T47D (cell line): ENCODE data around the gene CHST11.

Experiments used
- DNase-seq, 2 experiments: peaks; one replicate each; pipeline versions ENCODE4 v3.0.0 to v3.0.0-alpha.2; 2011 to 2012; ENCODE audit warnings: low read depth in 1 of 2, low spot score in 1 of 2
- JUND ChIP-seq: IDR thresholded peaks from 2 replicates; pipeline ENCODE4 v1.6.1; 2012; ENCODE audit warnings: low read depth
- in situ Hi-C: cut with HindIII; loops from 2 replicates; pipeline ENCODE4 v1.10.0; 2016; ENCODE audit warnings: low sequenced_read_pairs, low pct_unique_long_range_greater_than_20kb

The CHST11 gene

DNA sequence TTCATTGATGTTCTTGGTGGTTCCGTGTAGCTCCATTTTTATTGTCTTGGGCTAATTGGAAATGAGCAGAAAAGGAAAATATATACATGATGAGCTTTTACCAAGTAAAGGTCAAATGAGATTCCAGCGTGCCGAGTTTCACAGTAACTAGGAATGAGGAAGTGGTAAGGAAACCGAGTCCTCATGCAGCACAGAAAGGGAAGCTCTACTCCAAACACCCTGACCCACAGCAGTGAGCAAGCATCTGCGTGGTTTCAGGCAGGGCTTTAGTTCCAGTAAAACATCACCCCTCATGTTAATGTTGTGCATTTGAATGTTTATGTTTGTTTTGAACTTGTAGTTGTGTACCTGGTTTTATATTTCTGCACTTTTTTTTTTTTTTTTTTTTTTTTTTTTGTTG, 293.3 kb downstream of the CHST11 start:
- in situ Hi-C loops = no loop called here
- DNase-seq = peak; percentile 19 to 47
- no peak for TF ChIP-seq JUND

DNA sequence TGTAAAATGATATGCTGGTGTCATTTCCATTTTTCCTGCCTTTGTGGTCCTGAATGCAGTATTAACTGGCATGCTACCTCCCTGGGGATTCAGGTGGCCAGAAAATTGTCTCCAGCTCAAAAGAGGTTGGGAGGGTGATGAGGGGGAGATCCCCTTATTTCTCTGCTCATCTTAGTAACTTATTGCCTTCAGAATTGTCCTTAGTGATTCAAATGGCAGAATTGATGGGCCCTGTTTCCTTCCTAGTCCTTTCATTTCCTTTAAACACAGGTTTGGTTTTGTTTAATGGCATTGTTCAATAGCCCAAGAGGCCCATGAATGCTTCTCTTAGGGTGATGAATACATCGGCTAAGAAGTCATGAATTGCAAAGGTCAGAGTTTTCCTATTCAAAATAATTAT, 294.4 kb downstream of the CHST11 start:
- TF ChIP-seq JUND = no peak
- no peak for DNase-seq
- in situ Hi-C loops = no loop called here

DNA sequence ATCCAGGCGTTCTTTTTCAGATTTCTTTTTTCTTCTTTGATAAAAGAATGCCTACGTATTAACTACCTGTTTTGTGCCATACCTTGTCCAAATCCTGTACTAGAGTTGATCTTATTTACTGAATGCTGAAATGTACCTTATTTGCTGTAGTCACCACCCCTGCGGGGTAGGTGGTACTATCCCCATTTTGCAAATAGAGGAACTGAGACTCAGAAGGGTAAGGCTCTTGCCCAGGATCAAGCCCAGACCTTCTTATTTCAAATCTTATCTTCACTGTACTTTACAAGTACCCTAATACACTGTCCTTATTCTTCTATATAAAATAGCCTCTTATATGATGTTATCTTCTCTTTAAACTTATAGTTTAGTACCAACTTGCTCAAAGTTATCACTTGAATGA, 294.8 kb downstream of the CHST11 start:
- no peak for TF ChIP-seq JUND
- in situ Hi-C loops = no loop called here
- no peak for DNase-seq

DNA sequence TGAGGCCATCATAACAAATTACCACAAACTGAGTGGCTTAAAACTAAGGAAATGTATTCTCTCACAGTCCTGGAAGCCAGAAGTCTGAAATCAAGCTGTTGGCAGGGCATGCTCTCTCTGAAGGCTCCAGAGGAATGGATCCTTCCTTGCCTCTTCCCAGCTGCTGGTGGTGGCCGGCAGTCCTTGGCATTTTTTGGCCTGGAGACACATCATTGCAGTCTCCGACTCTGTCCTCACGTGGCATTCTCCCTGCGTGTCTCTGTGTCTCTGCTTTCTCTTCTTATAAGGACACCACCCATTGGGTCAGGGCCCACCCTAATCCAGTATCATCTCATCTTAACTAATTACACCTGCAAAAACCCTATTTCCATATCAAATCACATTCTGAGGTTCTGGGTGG, 295.3 kb downstream of the CHST11 start:
- in situ Hi-C loops = no loop called here
- TF ChIP-seq JUND = no peak
- no peak for DNase-seq

DNA sequence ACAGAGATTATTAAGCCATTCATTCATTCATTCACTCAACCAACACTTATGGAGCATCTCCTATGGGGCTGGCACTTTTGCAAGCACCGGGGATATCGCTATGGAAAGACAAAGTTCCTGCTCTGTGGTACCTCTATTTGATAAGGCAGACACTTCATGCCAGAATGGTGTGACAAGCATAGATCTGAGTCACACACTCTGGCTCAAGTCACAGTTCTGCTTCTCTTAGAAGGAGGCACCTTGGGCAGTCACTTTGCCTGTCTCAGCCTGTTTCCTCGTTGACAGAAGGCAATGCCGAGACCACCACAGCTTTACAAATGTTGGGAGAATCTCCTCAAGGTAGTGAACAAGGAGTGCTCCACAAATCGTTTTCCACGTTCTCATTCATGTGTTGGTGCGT, 296.1 kb downstream of the CHST11 start:
- no peak for TF ChIP-seq JUND
- DNase-seq = no peak
- in situ Hi-C loops = no loop called here

DNA sequence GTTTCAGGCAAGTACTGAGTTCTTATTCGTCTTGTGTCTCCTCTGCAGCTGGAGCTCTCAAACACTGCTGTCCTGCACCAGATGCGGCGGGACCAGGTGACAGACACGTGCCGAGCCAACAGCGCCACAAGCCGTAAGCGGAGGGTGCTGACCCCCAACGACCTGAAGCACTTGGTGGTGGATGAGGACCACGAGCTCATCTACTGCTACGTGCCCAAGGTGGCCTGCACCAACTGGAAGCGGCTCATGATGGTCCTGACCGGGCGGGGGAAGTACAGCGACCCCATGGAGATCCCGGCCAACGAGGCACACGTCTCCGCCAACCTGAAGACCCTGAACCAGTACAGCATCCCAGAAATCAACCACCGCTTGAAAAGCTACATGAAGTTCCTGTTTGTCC, 300.2 kb downstream of the CHST11 start:
- no peak for DNase-seq
- no peak for TF ChIP-seq JUND
- in situ Hi-C loops = no loop called here

DNA sequence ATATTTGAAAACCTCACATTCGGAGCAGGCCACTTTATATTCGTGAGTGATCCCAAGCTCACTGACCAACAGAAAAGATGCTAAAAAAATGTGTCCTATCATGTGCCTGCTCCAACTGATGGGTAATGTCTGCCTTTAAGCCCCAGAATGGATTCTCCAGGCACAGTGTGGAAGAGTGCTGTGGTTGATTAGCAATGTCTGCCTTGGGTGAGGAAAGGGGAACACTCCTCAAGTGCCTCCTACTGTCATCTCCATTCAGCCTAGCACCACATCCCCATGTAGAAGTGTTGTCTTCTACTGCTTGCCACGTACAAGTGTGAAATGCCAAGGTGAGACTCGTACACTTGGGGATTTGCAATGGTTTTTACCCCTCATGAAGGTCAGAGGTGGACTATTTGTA, 302.0 kb downstream of the CHST11 start:
- in situ Hi-C loops = no loop called here
- no peak for DNase-seq
- TF ChIP-seq JUND = no peak

DNA sequence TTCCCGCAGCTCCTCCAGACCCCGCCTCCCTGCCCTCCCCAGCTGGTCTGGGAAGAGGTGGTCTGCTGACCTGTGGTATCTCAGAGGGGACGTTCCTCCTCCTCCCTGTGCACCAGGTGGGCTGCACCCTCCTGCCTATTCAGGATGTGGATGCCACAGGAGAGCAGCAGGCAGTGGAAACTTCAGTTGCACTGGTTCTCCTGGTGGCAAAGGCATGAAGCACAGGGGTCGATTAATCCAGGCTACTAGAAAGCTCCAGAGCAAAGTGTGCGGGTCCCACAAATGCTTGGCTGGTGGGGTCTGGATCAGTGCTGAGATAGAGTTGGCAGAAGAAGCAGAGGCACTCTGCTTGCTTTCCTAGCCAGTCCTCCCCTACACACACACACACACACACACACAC, 304.3 kb downstream of the CHST11 start:
- in situ Hi-C loops = no loop called here
- no peak for DNase-seq
- no peak for TF ChIP-seq JUND

DNA sequence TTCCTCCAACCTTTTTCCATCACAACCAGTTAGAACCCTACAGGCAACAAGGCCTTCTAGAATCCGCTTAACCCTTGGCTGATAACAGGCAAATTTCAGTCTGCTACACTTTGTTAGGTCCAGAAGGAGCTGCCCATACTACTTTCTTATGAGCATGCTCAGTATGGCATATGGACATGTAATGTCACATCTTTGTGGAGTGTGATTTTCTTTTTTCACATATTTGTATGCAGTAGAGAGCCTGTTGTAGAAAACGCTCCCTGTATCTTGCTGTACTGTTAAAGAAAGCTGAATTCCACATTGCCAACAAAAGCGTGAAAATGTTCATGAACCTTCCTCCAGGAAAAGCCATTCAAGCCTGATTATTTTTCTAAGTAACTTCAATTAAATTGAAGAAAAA, 304.9 kb downstream of the CHST11 start:
- in situ Hi-C loops = no loop called here
- TF ChIP-seq JUND = no peak
- DNase-seq = no peak

DNA sequence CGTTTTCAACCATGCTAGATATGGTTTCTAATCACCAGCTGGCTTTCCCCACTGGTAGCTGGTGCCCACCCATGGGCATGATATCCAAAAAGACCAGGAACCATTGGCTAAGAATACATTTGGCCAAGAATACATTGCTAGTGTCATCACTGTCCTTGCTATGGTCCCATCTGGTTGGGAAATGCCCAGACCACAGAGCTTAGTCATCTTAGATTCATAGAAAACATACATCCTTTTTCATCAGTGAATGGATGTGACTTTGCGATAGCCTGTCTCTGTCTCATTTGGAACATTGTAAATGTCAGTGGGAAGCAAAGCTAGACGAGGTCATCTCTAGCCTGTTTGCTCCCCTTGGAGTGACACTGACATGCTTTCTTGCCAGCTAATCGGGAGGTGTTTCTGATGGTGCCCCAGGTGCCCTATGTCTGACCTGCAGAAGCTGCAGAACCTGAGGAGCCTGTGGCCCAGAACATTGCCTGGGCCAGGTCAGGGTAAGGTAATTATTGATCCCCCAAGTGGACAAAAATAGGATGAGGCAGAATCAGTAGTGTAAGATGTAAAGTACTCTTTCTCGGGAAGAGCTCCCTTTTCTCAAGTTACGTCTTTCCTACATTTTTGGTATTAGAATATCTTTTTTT, 306.5 kb downstream of the CHST11 start:
- no peak for TF ChIP-seq JUND
- no peak for DNase-seq
- in situ Hi-C loops = no loop called here

DNA sequence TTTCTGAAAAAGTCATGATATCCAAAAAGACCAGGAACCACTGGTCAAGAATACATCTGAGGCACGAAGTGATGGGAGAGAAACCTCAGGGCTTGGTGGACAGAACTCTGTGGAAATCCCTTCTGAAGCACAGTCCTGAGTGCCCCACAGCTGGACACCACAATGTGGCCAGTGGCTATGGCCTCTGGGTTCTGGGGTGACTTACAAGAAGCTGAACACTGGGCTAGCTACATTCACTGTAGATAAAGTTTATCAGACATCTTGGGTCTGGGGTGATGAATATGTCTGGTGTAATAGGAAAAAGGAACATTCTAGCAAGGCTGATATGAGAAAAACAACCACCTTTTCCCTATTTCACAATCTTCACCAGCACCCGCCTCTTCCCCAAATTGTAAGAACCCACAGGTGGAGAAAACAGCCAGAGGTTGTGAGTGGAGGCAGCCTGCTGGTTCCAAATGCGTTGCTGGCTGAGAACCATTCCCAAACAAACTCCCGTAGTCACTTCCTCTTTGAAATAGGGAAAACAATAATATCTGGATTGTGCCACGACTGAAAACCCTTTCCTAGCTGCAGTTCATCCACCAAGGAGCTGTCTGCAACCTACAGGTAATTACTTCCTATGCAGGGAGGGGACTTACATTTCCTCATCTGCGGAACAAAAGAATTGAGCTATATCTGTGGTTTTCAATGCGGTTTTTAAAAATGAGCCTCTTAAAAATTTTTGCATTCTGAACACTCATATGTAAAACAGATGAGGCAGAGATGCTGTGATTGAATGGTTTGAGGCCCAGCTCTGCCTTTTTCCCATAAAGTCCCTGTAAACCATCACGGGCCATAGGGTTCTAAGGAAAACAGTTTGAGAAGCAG, 307.7 kb downstream of the CHST11 start:
- TF ChIP-seq JUND = no peak
- DNase-seq = no peak
- in situ Hi-C loops = no loop called here

DNA sequence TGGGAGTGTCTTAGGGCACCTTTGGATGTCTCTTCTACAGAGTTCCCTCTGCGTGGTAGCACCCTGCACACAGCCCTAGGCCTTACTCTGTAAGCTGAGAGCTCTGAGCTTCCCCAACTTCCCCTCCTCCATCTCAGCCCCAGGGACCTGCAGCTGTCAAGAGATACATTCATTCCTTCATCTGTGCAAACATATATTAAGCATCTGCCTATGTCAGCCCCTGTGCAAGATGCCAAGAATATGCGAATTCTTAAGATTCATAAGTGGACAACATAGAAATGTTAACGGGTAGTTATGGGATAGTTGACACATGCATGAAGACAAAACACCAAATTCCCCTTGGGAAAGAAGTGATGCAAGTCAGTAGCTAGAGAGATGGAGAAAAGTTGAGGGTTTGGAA, 310.5 kb downstream of the CHST11 start:
- in situ Hi-C loops = no loop called here
- no peak for TF ChIP-seq JUND
- DNase-seq = no peak

DNA sequence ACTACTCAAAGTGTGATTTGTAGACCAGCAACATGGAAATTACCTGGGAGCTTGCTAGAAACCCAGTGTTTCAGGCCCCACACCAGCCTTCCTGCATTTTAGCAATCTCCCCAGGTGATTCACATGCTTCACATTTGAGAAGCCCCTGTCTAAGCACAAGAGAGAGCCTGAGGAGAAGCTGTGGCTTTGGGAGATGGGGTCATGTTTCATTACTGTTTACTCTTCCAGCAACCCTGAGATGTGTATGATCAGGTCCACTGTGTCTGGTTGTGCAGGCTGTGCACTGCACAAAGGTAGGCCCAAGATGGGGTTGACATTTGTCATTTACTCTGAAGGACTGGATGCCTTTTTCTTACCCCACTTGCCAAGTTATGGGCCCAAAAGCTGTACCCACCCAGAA, 311.3 kb downstream of the CHST11 start:
- in situ Hi-C loops = no loop called here
- no peak for DNase-seq
- no peak for TF ChIP-seq JUND

DNA sequence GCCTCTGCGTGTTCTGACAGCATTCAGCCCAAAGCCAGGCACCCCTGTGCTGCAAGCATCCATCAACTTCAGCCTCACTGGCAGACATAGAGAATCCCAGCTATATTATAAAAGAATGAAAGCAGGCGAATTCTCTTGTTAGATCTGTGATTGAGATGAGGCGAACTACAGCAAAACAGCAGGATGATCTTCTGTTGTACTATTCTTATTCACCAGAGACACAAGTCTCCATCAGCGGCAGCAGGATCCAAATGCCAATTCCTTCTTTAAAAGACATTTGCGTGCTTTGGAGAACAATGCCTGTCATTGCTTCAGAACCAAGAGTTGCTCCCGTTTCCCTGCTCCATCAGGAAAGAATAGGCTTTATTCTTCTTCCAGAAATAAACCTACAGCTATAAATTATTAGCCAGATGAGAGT, 312.4 kb downstream of the CHST11 start:
- in situ Hi-C loops = no loop called here
- no peak for TF ChIP-seq JUND
- no peak for DNase-seq
